NCI-H748 (cell line): Measurements from ENCODE around the gene UTS2B.

Experiments used
- DNase-seq: peaks from one replicate; lab custom pipeline; 2025; ENCODE audit not compliant: unreplicated experiment; lab: John Stamatoyannopoulos, UW

Gene UTS2B, protein sequence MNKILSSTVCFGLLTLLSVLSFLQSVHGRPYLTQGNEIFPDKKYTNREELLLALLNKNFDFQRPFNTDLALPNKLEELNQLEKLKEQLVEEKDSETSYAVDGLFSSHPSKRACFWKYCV

DNA sequence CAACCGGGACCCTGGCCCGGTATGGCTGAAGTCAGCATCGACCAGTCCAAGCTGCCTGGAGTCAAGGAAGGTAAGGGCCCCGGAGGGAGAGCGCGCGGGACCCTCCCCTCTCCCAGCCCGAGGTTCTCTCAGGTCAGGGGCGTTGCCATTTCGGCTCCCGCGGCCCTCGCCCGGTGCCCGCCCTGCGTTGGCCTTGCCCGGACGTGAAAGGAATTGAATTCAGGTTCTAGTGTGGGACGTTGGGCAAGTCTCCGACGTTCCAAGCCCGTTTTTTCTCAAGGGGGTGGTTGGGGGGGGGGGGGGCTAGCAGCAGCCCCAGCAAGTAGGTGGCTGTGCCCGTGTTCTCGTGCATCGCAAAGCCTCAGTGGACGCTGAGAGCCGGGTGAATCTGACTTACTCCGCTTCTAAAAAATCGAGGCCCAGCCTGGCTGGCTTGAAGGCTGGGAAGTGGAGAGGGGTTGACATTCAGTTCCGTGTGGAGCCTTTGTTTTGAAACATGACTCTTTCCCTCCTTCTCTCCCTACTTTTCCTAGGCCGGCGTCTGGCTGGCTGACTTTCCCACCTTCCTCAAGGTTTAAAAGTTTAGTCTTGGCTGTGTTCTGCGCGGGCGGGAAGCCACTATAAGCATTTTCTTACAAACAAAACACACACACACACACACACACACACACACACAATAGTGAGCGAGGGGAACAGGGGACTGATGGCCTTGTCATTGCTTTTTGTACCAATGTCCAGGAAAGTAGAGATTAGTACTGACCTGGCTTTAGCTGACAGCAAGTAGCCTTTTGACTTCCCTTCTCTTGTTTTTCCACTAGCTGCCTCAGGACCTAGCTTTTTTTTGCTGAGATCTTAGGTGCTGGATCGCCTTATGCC lies at the start of gene UTS2B:
TSS of gene UTS2B (minus strand) at position 873 of the 876 bp plus-strand sequence. CDS start 48,337 bp downstream, outside the sequence.
- DNase-seq = peak; percentile 59

DNA sequence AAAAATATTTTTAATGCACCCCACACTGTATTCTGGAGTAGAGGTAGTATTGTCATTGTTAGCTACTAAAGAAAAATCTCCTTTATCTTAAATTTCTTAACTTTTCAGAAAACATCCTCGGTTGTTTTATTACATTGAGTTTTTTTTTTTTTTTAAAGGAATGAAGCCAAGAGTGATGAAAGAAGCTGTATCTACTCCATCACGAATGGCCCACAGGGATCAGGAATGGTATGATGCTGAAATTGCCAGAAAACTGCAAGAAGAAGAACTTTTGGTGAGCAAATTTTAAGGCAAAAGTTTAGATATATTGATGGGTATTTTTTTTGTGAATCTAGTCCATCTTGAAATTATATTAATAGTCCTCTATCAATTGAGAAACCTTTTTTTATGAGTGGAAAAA lies 49.7 kb upstream of the UTS2B start:
- DNase-seq = no peak

DNA sequence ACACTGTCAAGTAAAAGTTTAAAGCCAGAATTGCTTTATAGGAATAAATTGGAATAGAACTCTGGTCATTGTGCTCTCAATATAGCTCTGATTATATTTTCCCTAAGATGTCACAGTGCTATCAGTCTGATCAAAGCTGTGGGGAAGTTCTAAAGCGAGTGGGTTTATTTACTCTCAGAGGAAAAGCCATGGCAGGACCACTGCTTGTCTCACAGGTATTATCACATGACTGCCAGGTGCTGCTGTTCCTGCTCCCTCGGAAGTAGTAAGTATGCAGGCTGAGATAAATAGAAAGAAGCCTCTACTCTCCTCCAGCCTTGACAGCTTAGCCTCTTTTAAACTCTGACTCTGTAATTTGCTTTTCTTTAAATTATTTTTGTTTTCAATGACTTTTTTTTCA lies 49.1 kb upstream of the UTS2B start:
- no peak for DNase-seq

DNA sequence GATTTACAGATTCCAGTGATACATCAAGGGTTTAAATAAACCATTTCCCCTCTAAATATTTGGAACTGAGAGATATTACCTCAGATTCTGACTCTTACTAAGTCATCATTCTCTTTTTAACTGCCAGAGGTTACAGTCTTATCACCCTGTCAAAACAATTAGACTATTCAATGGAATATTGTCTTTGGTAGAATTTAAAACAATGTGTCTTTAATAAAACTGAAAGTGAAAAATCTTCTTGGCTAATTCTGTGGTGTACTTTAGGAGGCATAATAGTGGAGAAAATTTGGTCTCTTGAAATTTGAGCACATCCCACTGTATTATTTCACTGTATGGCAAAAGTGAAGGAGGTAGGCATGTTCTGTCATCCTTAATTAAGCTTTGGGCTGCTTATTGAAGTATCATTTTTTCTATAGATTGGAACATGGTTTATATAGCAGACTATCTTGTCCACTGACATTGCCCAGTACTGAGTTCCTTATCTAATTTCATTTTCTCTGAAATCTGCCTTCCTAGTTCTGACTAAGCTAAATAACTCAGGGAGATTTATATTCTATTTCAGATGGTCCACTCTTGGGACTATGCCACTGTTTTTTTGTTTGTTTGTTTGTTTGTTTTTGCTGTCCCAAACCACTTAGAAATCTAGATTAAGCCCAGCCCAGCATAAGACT lies 48.0 kb upstream of the UTS2B start:
- no peak for DNase-seq

DNA sequence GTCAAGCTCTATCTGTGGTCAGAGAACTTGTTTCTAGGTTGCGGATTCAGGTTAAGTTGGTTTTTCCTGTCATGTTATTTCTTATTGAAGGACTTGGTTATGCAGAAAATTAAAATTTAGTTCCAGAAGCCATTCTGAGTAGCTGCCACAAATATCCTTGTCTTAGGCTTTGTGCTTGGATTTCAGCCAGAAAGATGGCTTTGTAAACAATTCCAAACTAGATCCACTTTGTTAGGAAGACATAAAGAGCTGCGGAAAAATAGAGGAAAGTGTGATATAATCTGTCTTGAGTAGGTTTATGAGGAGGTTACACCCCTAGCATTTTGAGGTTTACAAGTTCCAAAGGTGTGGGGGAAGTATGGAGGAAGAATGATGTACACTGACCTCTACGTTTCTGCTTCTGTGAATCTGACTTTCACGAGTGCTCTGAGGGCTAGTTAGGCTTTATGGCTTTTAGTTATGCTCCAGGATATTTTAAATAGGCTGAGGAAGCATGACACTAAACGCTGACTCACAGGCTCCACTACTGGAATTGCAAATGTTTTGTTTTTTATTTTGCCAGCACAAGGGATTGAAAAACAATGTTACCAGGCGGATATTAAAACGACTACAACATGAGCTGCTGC lies 46.3 kb upstream of the UTS2B start:
- DNase-seq = no peak

DNA sequence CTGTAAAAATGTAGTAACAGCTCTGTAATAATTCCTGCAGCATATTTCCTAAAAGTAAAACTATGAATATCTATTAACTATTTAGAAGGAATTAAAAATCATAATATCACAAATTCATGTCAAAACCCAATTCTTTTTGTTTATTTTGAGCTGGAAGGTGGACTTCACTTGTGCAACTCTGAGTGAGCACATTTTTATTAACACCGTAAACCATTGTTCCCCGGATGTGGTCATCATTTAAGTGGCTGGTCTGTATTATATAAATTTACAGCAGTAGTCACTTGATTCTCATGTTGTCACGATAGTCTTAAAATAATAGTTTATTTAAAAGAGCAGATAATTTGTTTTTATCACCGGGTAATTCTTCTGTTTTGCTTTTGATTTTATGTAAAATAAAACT lies 43.0 kb upstream of the UTS2B start:
- DNase-seq = no peak

DNA sequence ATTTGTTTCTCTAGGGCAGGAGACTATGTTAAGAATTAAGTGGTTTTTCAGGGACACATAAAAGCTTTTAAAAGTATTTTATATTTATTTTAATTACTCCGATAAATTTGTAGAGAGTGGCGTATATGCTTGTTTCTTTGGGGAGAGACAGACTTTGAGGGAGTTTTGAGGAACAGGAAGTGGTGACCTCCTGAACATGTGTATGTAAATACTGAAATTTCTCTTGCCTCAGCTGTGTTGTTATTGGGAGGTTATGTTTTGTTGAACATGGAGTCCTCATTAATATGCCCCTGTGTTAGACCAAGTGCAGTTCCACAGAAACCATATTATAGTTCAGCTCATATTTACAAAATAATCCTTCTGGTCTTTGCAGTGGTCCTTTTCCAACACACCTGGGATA lies 41.8 kb upstream of the UTS2B start:
- DNase-seq = no peak

DNA sequence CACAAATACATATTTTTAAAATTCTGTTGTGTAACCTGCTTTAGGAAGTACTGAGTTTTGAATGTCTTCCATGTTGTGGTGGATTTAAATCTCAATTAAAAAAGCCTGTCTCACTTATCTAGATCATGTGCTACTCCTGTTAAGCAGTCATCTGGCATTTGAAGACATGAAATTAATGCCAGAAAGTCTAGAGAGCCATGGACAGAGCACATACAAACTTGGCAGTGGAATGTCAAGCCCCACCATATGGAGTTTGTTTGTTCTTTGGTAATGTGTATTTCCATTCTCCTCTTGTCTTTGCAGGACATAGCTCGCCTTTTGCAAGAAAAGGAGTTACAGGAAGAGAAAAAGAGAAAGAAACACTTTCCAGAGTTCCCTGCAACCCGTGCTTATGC lies 39.3 kb upstream of the UTS2B start:
- no peak for DNase-seq

DNA sequence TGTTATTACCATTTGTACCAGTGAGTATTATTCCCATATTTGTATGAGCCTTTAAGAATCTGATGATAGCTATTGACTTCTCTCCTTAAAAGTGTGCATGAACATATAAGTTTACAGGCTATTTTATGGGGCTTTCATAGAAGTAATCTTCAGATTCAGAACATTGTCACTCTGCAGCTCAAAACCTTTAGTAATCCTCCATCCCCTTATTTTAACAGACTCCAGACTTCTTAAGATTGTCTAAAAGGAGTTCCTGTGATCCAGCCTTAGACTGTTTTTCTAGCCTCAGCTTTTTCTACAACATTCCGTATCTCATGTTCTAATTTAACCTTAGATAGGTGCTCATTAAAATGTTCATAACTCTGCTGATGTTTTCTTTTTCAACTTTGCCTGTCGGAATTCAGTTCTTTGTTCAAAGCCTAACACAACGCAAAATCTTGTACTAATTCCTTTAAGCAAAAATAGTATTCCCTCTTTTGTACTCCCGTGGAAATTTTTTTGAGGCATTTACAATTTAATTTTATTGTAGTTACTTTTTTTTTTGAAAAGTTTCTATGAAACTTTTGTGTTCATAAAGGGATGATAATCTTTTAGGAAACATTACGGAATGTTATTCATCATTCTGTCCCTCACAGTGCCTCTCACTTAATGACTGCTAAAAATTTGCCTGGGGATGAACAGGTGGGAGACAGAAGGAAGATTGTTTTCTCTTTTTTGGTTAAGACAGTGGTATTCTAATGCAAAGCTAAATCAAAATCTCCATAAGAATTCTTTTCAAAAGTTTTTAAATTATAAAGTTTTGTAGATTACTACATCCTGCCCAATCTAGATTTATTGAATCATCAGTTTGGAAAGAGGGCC lies 38.7 kb upstream of the UTS2B start:
- no peak for DNase-seq

DNA sequence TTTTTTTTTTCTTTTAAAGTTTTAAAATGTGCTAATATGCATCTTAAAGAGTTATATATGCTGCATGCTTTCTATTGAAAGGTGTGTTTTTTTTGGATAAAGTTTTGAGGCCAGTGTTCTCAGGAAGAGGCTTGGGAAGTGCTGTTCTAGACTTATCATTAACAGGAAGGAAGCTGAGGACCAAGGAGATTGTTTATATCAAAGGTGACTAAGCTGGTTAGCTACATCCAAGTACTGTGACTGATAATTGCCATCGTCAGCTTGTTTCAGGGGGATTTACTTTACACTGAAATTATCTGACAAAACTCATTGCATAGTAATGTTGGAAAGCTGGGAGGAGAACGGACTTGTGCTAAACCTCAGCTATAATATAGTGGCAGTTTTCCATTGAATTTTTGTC lies 36.3 kb upstream of the UTS2B start:
- DNase-seq = no peak

DNA sequence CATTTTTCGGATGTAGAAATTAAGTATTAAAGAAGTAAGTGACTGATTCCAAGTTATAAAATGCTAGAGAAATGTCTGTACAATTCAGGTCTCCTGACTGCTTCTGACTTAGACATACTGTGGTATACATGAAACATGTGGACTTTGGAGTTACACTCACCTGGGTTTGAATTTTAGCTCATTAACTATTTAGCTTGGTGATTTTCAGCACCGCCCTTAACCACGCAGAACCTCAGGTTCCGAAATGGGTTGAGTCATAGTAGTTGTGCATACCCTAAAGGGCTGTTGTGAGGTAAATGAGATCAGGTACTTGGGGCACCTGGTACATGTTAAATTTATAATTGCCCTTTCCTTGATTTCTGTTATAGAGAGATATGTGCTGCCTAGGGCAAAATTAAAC lies 32.9 kb upstream of the UTS2B start:
- no peak for DNase-seq

DNA sequence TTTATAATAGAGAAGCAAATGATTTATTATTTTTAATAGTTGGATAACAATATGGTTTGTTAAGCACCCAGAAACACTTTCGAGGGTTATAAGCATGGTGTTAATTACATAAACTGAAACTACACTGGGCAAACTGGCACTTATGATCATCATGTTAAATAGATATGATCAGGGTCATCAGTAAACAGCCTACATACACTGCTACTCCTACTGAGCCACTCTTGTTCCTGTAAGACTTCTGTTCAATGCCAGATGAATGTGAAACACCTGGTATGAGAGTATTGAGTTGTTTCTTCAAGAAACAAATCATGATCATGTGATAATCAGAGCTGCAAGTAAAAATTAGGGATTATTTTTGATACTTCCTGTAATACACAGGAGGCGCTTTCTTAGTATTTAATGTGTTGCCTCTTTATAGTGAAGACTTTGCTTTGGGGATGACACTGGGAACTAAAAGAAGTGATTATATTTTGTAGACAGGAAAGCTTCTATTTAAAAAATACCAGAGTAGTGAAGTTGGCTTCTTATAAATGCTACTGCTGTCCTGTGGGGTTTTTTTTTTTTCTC lies 32.3 kb upstream of the UTS2B start:
- no peak for DNase-seq

DNA sequence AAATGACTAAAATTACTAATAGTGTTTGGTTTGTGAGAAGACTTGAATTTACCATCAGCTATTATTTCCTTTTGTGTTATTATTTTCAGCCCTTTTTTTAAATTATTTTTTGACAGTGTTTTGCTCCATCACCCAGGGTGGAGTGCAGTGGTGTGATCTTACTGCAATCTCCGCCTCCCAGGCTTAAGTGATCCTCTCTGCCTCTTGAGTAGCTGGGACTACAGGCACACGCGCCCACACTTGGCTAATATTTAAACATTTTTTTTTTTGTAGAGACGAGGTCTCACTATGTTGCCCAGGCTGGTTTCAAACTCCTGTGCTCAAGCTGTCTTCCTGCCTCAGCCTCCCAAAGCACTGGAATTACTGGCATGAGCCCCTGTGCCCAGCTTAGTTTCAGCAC lies 31.7 kb upstream of the UTS2B start:
- DNase-seq = no peak

DNA sequence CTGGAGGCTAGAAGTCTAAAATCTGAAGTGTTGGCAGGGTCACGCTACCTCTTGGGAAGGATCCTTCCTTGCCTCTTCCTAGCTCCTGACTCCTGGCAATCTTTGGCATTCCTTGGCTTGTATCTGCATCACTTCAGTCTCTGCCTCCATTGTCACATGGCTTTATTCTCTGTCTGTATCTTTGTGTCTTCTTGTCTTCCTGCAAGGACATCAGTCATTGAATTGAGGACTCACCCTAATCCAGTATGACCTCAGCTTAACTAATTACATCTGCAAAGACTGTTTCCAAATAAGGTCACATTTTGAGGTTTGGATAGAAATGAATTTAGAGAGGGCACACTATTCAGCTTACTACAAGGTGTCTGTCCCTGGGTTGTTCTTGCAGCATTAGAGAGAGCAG lies 31.1 kb upstream of the UTS2B start:
- DNase-seq = no peak

DNA sequence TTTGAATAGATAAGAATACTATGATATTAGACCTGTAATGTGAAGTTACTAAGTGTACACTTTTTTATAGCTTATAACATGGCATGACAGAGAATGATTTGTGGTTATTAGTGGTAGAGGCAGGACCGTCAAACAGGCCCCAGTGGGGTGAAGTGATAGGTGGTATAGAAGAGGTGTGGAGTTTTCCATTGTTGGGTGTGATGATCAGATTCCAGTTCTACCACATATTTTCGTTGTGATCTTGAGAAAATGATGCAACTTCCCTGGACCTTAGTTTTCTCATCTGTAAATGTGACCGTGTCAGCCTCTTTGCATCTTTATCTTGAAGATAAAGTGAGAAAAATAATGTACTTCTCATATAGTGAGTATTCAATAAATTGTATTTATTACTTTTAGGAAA lies 30.3 kb upstream of the UTS2B start:
- no peak for DNase-seq

DNA sequence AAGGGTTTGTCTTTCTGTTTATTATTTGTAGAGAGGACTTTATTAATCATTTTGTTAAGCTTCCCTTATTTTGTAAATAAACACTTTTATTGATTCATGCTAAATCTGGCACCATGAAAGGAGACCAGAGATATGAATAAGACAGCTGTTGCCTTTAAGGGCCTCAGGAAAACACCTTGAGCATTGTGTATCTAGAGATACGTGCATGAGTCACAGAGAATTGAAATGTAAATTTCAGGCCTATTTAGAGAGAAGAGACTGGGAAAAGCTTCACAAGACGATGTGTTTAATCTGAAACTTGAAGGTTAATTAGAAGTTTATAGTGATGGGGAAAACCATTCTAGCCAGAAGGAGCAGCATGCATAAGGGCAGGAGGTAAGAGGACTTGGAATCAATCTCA lies 28.6 kb upstream of the UTS2B start:
- DNase-seq = no peak

DNA sequence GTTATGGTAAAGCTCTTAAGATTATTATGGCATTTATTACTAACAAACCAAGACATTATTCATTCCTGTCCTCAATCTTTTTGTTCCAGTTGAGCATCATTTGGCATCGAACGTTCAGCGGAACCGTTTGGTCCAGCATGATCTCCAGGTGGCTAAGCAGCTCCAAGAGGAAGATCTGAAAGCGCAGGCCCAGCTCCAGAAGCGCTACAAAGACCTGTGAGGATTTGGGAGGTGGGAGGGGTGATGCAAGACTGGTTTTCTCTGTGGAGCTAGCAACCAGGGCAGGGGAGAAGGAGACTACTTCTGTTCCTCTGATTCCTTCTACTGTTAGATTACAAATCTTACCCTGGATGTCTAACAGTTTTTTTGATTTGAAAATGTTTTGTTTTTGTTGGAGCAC lies 27.6 kb upstream of the UTS2B start:
- DNase-seq = no peak

DNA sequence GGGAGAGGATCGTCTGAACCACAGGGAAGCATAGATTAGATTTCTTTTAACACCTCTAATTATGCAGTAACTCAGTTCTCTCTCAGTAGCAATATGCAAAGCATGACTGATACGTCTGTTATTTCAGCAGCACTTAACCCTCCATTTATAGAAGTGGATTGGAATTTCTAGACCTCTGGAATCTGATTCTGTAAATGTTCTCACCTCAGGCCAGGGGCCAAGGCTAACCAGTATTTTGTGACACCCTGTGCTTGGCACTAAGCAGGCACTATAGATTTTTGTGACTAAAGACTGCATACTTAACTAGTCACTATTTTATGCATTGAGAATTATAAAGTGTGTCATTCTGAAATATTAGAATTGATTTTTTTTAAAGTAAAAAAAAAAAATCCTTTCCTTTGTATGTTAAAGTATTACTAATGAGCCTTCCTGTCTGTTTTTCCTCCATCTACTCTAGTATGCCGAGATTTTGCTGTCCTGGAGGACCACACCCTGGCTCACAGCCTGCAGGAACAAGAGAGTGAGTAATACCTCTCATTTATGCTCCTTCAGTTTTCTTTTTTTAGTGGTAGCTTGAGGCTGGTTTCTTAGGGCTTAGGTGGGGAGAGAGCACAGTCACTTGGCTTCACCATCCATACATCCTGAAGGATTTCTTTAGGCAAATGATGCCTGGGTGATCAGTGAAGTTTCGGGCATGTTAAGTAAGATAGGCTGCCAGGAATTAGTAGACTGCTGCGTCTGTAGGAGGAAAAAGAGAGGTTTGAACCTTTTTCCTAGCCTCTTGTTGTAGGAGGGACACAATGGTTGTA lies 26.5 kb upstream of the UTS2B start:
- no peak for DNase-seq

DNA sequence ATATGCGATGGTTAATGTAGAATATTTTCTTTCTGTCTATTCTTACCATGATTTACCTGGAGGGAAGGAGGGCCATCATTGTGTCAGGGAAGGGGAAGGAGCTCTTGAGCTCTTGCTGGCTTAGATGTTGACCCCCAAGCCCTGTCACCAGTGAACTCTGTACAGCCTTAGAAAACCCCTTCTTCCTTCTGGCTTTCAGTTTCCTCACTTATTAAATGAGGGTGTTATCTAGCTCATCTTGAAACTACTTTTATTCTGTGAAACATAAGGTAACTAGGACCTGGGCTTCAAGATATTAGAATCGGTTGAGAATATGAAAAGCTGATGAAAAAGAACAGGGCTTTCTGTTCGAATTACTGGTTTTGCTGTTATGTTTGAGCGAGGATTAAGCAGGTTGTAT lies 25.1 kb upstream of the UTS2B start:
- no peak for DNase-seq
